ENCODE data around the gene C1QL4.
A peak's percentile ranks its signal among the peaks of the same experiment; 100 is the strongest.
"Not testable (repeated sequence)": the region's sequence is repeated elsewhere in the genome, so short reads cannot be mapped to it uniquely, and the experiment has no call there.

C1QL4 gene

GRCh38 chr12:49336645-49337584 is at the start of gene C1QL4:
TSS of gene C1QL4 (minus strand) at chr12:49337188. CDS start at chr12:49336477, 711 bp downstream.
- DNase-seq: peak; percentile 95

DNA sequence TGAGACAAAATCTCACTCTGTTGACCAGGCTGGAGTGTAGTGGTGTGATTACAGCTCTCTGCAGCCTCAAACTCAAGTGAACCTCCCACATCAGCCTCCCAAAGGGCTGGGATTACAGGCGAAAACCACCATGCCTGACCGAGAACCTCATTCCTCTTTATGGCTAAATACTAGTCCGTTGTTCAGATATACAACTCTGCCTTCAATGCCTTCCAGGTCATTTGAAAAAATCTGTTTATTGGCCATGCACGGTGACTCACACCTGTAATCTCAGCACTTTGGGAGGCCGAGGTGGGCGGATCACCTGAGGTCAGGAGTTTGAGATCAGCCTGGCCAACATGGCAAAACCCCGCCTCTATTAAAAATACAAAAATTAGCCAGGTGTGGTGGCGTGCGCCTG is 43.2 kb upstream of the C1QL4 start:
- DNase-seq: not testable (repeated sequence)

GRCh38 chr12:49377386-49377785 is 40.4 kb upstream of the C1QL4 start:
- DNase-seq: no peak

DNA sequence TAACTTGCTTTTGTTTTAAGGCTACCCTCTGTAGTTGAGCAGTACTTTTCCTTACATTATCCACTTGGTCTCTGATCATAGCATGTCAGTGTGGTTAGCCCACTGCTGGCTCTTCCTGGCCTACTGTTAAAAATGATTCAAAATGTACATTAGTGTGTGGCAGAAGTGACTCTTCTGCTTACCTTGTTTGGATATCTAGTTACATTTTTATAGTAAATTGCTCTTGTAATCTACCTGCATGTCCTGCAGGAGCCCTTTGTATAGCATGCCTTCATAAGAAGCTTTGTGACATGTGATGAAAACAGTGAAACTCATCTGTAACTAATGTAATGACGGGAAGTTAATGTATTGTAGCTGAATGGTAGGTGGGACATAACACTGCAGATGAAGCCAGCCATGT is 38.4 kb upstream of the C1QL4 start:
- no peak for DNase-seq

DNA sequence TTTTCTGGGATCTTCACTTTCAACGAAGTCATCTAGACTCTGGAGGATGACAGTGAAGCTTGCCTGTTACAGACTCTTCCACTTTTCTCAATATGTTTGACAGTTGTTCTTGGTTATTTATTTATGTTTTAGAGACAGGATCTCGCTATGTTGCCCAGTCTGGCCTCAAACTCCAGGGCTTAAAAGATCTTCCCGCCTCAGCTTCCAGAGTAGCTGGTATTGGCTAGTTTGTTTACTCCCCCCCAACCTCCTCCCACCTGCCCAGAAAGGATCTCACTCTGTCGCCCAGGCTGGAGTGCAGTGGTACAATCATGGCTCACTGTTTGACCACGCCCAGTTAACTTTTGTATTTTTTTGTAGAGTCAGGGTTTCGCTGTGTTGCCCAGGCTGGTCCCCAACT is 33.6 kb upstream of the C1QL4 start:
- no peak for DNase-seq

DNA sequence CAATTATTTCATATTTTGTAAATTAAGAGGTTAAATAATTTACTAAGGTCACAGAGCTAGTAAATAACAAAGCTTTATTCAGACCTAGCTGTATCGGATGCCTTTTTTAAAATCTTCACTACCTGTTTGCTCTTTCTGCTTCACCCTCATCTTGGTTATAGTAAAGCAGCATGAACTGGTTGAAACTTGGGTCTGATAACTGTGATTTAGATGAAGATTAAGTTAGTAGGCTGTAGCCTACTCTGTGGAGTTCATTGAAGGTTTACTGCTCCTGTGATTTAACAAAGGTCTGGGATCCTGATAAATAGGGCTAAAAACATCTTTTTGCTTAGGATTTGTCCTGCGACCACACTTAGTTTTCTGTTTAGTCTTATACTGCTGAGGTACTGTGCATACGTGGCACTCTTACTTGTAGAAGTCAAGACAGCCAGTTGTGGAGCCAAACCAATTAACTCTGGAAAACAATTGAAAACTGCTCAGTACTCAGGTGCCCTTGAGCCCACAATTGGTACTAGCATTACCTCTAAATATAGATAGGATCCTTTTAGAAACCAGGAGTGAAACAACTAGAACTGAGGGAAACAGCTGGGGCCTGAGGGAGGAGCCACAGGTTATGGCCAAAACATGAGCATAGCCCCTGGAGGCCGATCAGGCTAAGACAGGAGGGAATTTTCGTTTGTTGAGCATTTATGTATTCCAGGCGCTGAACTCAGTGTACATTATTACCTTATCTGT is 32.6 kb upstream of the C1QL4 start:
- no peak for DNase-seq

DNA sequence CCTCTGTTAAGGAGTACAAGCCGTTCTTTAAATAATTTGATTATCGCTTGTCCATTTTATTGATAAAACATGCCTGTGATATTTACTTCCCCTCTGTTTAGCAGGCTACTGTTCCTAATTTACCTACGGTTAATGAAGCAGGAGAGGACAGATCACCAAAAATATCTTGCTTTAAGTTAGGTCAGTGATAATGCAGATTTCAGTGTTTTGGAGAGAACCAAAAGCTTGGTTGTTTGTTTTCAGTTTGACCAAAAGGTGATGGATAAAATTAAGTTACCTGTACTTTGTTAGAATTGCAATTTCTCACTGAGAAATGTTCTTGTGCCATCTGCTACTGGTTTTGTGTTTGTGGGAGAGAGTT is 31.2 kb upstream of the C1QL4 start:
- DNase-seq: no peak

GRCh38 chr12:49367381-49368239 is 30.6 kb upstream of the C1QL4 start, which contains the start of gene SPATS2:
TSS of gene SPATS2 (plus strand) at chr12:49367462. CDS start at chr12:49461013, 93,551 bp downstream.
- DNase-seq: no peak

DNA sequence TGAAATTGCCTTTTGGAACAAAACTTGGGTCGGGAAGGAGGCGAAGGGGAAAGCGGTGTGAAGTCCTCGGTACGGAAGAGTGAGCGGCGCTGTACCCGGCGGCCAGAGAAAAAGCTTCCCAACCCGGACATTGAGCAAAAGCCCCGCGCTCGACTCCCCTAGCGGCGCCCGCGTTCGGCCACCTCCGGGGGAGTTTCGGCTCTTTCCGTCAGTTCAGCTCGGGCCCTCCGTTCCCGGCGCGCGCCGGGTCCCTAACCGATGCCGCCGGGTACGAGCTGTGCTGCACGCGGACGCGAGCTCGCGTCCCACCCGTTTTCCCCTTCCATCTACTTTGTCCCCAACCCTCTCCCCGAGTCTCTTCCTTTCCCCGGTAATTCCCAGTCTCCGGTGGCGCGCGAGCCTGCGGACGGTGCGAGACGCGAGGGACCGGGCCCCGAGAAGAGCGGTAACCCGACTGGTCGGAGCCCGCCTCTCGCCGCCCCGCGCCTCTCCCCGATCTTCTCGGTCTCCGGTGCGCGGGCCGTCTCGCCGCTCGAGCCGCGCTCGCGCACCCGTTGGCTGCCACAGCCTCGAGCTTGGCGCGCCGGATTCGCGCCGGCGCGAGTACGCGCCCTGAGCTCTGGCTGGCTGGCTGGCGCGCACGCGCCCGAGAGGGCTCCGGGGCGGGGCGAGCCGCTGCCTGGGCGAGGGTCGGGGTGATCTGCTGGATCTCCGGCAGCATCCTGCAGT is 29.8 kb upstream of the C1QL4 start:
- DNase-seq: peak; percentile 85

- no peak for DNase-seq
Measured at GRCh38 chr12:49366096-49366651, 29.2 kb upstream of the C1QL4 start.

- DNase-seq: no peak
Measured at GRCh38 chr12:49365542-49365941, 28.6 kb upstream of the C1QL4 start.

DNA sequence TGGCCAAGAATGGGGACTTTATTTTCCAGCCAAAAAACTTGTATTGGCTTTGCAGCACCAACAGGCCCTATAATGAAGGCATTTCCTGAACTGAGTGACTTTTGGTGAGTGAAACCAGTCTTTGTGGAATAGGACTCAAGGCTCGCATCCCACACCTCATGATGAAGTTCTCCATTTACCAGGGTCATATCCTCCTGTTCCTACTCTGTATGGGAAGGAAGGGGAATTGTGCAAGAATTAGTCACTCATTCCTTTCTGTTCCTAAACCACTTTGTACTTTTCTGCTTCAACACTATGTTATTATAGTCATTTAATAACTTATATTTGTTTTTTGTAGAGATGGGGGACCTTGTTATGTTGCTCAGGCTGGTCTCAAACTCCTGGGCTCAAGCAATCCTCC is 28.0 kb upstream of the C1QL4 start:
- DNase-seq: no peak

DNA sequence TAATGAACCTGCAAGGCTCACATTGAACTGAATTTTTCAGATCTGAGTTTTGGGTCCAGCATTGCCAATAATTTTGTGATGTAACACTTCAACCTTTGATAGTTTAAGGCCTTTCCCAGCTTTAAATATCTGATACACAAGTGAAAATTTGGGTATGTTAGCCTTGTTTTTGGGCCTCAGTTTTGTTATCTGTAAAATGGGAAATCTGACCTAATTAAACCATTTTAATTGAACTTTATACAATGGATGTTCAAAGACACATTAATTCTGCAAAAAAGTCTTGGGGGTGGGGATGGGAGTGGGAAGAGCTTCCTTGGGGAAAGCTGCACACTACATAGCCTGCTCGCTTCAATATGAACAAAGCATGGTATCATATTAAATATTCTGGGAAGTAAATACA is 25.1 kb upstream of the C1QL4 start:
- no peak for DNase-seq

DNA sequence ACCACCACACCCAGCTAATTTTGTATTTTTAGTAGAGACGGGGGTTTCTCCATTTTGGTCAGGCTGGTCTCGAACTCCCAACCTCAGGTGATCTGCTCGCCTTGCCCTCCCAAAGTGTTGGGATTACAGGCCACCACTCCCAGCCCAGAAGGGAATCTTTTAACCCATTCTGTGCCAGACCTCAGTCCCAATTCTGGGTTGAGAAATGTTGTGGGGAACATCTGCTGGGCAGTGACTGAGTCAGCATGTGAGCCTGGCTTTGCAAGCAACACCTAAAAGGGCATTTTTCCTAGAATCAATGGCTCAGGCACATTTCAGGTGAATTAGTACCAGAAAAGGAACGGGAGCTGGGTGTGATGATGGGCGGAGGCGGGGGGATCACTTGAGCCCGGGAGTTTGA is 22.7 kb upstream of the C1QL4 start:
- no peak for DNase-seq

GRCh38 chr12:49358483-49359141 is 21.6 kb upstream of the C1QL4 start:
- DNase-seq: no peak

GRCh38 chr12:49357103-49357678 is 20.2 kb upstream of the C1QL4 start:
- DNase-seq: no peak

GRCh38 chr12:49355913-49356312 is 18.9 kb upstream of the C1QL4 start:
- no peak for DNase-seq

DNA sequence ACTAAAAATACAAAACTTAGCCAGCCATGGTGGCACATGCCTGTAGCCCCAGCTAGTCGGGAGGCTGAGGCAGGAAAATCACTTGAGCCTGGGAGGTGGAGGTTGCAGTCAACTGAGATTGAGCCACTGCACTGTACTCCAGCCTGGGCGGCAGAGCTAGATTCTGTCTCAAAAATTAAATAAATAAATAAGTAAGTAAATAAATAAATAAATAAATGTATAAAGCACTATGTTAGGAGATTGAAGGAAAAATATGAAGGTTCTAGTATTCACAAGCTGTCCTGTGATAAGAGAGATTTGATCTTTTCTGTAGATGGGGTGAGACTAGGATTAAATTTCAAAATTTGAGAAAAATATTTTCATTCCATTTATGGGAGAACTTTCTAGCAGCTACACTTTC is 15.4 kb upstream of the C1QL4 start:
- DNase-seq: no peak

DNA sequence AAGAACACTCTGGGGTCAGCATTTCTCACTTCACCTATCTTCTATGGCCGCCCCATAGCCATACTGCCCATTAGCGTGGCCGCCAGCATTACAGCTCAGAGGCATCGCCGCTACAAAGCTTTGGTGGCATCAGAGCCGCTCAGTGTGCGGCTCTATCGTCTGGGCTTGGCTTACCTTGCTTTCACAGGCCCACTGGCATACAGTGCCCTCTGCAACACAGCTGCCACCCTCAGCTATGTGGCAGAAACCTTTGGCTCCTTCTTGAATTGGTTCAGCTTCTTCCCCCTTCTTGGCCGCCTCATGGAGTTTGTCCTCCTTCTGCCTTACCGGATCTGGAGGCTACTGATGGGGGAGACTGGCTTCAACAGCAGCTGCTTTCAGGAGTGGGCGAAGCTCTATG is 12.3 kb upstream of the C1QL4 start:
- no peak for DNase-seq

DNA sequence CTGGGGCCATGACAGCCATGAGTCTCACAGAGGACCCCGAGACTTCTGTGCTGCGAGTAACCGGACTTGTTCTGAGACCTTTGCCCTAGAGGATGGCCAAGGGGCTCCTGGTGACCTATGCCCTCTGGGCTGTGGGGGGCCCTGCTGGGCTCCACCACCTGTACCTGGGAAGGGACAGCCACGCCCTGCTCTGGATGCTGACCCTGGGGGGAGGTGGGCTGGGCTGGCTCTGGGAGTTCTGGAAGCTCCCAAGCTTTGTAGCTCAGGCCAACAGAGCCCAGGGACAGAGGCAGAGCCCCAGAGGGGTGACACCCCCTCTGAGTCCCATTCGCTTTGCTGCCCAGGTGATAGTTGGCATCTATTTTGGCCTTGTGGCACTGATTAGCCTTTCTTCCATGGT is 11.8 kb upstream of the C1QL4 start:
- no peak for DNase-seq

Measured in activated T-cell treated with anti-CD3 and anti-CD28 coated beads, Interleukin-2, amount 50 U/mL, for 1 hour (primary cell).